GM08714 (cell line): ENCODE data around the gene KISS1R.

ENCODE experiments used
- H3K4me3 ChIP-seq: fragments of 200-500 bp; sonication (Bioruptor generic); 2 replicates; pipeline ENCODE4 v1.5.1; 2014; ENCODE audit warnings: mild to moderate bottlenecking, low read length, inconsistent platforms
- ZNF274 ChIP-seq: IDR thresholded peaks from 2 replicates; pipeline ENCODE4 v1.6.1; 2012; ENCODE audit warnings: mild to moderate bottlenecking, low read depth, low read length

Gene KISS1R

DNA sequence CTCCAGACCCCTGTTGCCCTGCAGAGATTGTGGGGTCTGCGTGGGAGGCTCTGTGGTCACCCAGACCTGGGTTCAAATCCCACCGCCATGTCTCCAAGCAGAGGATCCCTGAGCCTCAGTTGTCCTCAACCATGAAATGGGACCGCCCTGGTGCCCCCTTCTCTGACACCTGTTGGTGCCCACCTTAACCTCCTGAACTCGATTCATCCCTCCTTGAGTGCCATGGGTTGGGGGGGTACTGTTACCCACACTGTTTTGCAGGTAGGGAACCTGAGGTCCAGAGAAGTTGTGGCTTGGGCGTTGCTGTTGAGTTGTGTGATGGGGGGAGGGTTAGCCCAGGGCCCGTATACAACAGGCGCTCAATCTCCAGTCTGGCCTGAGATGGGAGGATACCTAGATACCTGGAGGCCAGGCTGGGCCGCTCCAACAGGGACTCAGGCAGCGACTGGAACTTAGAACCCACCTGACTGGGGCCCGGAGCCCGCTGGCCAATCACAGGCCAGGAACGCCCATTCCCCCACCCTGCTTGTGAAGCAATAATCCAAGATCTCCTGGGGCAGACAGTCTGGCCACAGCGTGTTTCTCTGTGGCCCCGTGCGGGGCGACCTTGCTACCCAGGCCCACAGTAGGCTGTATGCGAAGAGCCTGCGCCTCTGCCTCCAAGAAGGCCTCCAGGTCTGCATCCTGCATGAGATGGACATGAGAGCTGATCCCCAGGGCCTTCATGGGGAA lies 11.5 kb downstream of the KISS1R start:
- no peak overlapping the region for H3K4me3 ChIP-seq
- no peak for TF ChIP-seq ZNF274

DNA sequence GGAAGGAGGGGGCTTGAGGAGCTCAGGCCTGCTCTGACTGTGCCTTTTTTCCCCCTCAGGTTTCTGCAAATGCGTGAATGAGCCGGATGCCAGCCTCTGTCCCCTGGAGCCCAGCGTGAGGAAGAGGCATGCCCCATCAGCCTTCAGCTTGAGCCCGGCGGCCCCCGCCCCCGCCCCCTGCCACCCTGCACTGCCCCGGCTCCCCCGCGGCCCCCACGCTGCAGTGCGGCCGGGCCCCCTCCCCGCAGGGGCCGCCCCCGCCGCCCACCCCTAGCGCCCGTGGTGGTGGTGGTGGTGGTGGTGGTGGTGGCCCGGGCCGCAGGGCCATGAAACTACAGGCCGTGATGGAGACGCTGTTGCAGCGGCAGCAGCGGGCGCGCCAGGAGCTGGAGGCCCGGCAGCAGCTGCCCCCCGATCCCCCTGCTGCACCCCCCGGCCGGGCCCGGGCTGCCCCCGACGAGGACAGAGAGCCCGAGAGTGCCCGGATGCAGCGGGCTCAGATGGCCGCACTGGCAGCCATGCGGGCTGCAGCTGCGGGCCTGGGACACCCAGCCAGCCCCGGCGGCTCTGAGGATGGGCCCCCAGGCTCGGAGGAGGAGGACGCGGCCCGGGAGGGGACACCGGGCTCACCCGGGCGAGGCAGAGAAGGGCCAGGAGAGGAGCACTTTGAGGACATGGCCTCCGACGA lies 12.2 kb downstream of the KISS1R start:
- no peak for TF ChIP-seq ZNF274
- H3K4me3 ChIP-seq = no peak overlapping the region

DNA sequence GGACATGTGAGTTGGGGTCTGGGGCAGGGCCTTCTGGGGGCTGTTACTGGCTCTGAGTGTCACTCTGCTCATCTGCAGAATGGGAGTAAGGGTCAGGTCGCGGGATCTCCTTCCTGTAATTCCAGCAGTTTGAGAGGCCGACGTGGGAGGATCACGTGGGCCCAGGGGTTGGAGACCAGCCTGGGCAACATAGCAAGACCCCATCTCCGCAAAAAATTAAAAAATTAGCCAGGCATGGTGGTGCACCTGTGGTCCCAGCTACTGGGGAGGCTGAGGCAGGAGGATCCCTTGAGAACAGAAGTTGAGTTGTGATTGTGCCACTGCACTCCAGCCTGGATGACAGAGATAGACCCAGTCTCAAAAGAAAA lies 12.7 kb downstream of the KISS1R start:
- no peak for TF ChIP-seq ZNF274
- H3K4me3 ChIP-seq = no peak overlapping the region

GRCh38 chr19:931860-932647 lies 14.9 kb downstream of the KISS1R start:
- TF ChIP-seq ZNF274 = no peak
- H3K4me3 ChIP-seq = peak overlapping the region; percentile 37; the same call in 1 of the 2 replicates

GRCh38 chr19:932648-933552 lies 15.8 kb downstream of the KISS1R start:
- peak overlapping the region; percentile 37; the same call in 1 of the 2 replicates for H3K4me3 ChIP-seq
- TF ChIP-seq ZNF274 = no peak

DNA sequence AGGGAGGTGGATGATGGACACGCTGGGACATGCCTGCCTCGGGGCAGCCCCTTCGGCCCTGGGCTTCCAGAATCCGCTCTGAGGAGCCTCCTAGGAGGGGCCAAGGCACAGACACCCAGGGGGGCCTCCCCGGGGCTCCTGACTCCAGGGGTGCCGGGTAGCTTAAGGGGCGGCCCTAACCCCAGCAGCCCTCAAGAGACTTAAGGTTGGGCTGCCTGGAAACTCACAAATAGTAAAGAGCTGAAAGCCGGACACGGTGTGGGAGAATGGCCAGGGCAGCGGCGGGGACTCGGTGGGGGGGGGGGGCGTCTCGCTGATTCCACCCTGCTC lies 16.4 kb downstream of the KISS1R start:
- no peak overlapping the region; the same call in 1 of the 2 replicates for H3K4me3 ChIP-seq
- TF ChIP-seq ZNF274 = no peak

DNA sequence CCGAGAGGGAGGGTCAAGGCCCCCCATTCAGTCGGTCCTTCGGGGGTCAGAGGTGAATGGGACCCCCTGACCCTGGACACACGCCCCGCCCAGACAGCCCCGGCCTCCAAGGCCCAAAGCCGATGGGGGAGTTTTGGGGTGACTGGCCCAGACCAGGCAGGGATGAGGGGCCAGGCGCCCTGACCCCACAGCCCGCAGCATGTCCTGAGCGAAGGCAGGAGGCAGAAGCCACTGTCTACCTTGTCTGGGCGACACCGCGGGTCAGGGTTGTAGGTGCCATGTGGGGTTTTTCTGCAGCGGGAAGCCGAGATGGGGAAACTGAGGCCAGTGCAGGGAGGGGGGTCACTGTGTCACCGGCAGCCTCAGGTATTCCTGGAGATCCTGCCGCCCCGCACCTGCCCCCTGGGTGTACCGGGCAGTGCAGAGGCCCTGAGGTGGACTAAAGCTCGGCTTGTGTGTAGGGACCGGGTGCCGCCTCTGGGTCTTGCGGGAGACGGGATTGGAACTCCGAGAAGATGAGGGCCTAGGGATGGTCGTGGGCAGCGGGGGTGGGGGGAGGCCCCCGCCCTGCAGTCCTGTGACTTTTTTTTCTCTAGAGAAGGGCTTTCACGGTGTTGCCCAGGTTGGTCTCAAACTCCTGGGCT lies 17.2 kb downstream of the KISS1R start:
- TF ChIP-seq ZNF274 = no peak
- H3K4me3 ChIP-seq = no peak overlapping the region

- no peak overlapping the region for H3K4me3 ChIP-seq
- no peak for TF ChIP-seq ZNF274
These were observed 17.8 kb downstream of the KISS1R start for GRCh38 chr19:934865-935479.

GRCh38 chr19:936175-936546 lies 19.0 kb downstream of the KISS1R start:
- no peak overlapping the region for H3K4me3 ChIP-seq
- no peak for TF ChIP-seq ZNF274

GRCh38 chr19:937259-937694 lies 20.1 kb downstream of the KISS1R start:
- no peak overlapping the region for H3K4me3 ChIP-seq
- TF ChIP-seq ZNF274 = no peak

DNA sequence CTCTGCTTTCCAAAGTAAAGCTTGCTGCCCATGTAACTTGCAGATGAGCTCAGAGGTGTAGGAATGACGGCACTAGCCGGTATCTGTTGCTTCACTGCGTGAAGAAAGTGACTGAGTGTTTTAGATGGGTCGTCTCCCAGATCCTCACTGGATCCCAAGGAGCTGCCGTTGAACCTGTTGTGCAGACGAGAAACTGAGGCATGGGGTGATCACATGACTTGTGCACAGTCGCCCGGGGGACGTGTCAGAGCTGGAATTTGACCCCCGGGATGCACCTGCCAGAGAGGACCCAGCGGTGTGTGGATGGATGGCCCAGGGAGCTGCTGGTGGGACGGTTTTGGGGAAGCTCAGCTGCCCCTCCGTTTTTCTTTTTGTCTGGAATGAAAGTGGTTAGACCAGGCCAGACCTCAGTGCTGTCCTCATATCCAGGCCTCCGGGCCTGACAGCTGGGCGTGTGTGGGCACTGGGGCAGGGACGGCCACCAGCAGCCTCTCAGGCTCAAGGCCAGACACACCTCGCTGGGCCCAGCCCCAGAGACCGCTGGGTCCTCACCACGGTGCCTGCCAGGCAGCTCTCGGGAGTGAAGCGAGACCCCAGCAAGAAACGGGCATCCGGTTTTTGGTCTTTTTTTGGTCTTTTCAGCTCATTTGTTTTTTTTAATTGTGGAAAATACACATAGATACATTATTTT lies 21.2 kb downstream of the KISS1R start:
- H3K4me3 ChIP-seq = no peak overlapping the region

DNA sequence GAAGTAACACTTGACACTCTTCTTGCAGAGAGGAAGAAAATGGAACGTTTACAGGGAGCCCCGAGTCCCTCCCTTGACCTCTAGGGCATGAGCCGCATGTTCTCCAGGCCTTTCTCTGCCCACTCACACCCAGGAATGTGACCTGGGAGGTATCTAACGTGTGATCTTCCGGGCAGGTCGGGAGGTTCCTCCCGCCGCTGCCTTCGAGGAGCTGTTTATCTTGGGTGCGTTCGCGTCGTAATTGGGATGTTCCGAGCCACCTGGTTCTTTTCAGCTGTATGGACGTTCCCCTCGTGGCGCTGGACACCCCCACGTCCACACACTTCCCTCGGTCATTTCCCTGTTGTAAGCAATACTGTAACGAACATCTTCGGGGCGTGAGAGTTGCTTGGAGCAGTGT lies 22.3 kb downstream of the KISS1R start:
- no peak for TF ChIP-seq ZNF274
- no peak overlapping the region for H3K4me3 ChIP-seq

More for the DNA sequence above, 21.2 kb downstream of the KISS1R start:
- no peak for TF ChIP-seq ZNF274
